HepG2 (cell line): ENCODE measurements around the gene AFF1. TPM values are rescaled to one million over a fixed set of nuclear protein-coding genes. Genes with fewer than 3 reads are reported as not detected.

ENCODE experiments used
- ATAC-seq: fragments of 200-7000 bp; cut with Tn5 transposase; 3 replicates; pipeline ENCODE4 v1.9.1; 2020; ENCODE audit warnings: mild to moderate bottlenecking, moderate library complexity
- BruUV-seq: library from RNA; stranded (reverse); fragments of 400-500 nt; replicated peaks from 2 replicates; lab custom pipeline; 2021; lab: Mats Ljungman, UMichigan
- CTCF ChIA-PET: fragments of 300-600 bp; formaldehyde crosslinking; extraction: SDS; loops from one replicate; lab custom pipeline; 2021; ENCODE audit warnings: low total read pairs, inconsistent platforms, low intra/inter-chr PET ratio; lab: Yijun Ruan, JAX
- POLR2A ChIA-PET: fragments of 350-600 bp; sonication (Branson Sonifier 250); formaldehyde crosslinking; loops from one replicate; lab custom pipeline; 2020; ENCODE audit warnings: antibody characterized with exemption, inconsistent platforms; lab: Yijun Ruan, JAX
- DNase-seq: peaks from one replicate; pipeline ENCODE4 v3.0.0-alpha.2; 2015; ENCODE audit warnings: low spot score
- FAIRE-seq: peaks from 3 replicates; lab custom pipeline; 2011; peaks lifted over from hg19 to GRCh38; lab: Jason Lieb, UNC
- H2AFZ ChIP-seq: one replicate; pipeline ENCODE4 v1.6.1; 2011; ENCODE audit warnings: low read length, inconsistent platforms
- H3K27ac ChIP-seq: fragments of 300-600 bp; 3 replicates; pipeline ENCODE4 v1.8.0; 2011; ENCODE audit warnings: mixed run types, mild to moderate bottlenecking, mixed read lengths, low read length, inconsistent platforms; ENCODE audit not compliant: insufficient read depth; ENCODE audit errors: extremely low read length
- H3K27me3 ChIP-seq, 2 experiments: fragments of 200-600 bp in 1 of 2; 2 replicates in 1 of 2; 3 replicates in 1 of 2; pipeline versions ENCODE4 v1.6.0 to v1.8.0; 2011; ENCODE audit warnings: low read length in 2 of 2, mild to moderate bottlenecking in 2 of 2, moderate library complexity in 2 of 2, inconsistent platforms in 1 of 2; ENCODE audit not compliant: insufficient read depth in 2 of 2, control insufficient read depth in 1 of 2
- H3K36me3 ChIP-seq, 2 experiments: fragments of 200-600 bp in 1 of 2; replicated peaks in 1 of 2; 2 replicates in 1 of 2; 3 replicates in 1 of 2; pipeline versions ENCODE4 v1.5.1 to v1.8.0; 2011; ENCODE audit warnings: low read length in 2 of 2, inconsistent platforms in 1 of 2; ENCODE audit not compliant: insufficient read depth in 2 of 2, control insufficient read depth in 1 of 2
- H3K4me1 ChIP-seq: 2 replicates; pipeline ENCODE4 v1.5.1; 2012; ENCODE audit warnings: low read length, inconsistent platforms; ENCODE audit not compliant: insufficient read depth
- H3K4me2 ChIP-seq: 2 replicates; pipeline ENCODE4 v1.6.0; 2011; ENCODE audit warnings: low read depth, low read length, inconsistent platforms
- H3K4me3 ChIP-seq, 3 experiments: fragments of 200-600 bp in 1 of 3; sonication (generic), shearing (Covaris generic) in 1 of 3; replicated peaks in 1 of 3; 2 replicates each; pipeline ENCODE4 v1.5.1; 2011 to 2016; ENCODE audit warnings: low read length in 3 of 3, inconsistent platforms in 2 of 3, low read depth in 2 of 3, mild to moderate bottlenecking in 2 of 3, control low read depth in 1 of 3, mixed read lengths in 1 of 3; ENCODE audit not compliant: insufficient read depth in 1 of 3
- H3K79me2 ChIP-seq: one replicate; pipeline ENCODE4 v1.6.1; 2011; ENCODE audit warnings: low read length, inconsistent platforms; ENCODE audit not compliant: insufficient read depth
- H3K9ac ChIP-seq: 2 replicates; pipeline ENCODE4 v1.6.0; 2011; ENCODE audit warnings: mild to moderate bottlenecking, low read depth, low read length, inconsistent platforms; ENCODE audit not compliant: insufficient read depth
- H3K9me3 ChIP-seq: 2 replicates; pipeline ENCODE4 v1.5.1; 2012; ENCODE audit warnings: mild to moderate bottlenecking, low read length
- H4K20me1 ChIP-seq: 2 replicates; pipeline ENCODE4 v1.6.0; 2011; ENCODE audit warnings: inconsistent platforms, mild to moderate bottlenecking, low read length, moderate library complexity; ENCODE audit not compliant: insufficient read depth
- ATF7-NPFF ChIP-seq: sonication (generic); formaldehyde crosslinking; IDR thresholded peaks from 2 replicates; pipeline ENCODE4 v1.8.1; 2023; ENCODE audit warnings: mild to moderate bottlenecking, low read depth, missing genetic modification reagents, moderate library complexity
- BRD4 ChIP-seq: sonication (generic); formaldehyde crosslinking; IDR thresholded peaks from 2 replicates; pipeline ENCODE4 v1.4.0; 2020; ENCODE audit warnings: missing genetic modification reagents
- CBX1 ChIP-seq: IDR thresholded peaks from one replicate; pipeline ENCODE4 v1.6.1; 2016; ENCODE audit warnings: antibody characterized with exemption, low read depth
- ELF1 ChIP-seq: sonication (generic); formaldehyde crosslinking; IDR thresholded peaks from 2 replicates; pipeline ENCODE4 v1.4.0; 2020; ENCODE audit warnings: missing genetic modification reagents
- KDM2A ChIP-seq: sonication (generic); formaldehyde crosslinking; IDR thresholded peaks from 2 replicates; pipeline ENCODE4 v1.4.0; 2020; ENCODE audit warnings: low read depth, missing genetic modification reagents, borderline replicate concordance
- MAFG ChIP-seq: sonication (generic); formaldehyde crosslinking; IDR thresholded peaks from 2 replicates; pipeline ENCODE4 v1.5.1; 2020; ENCODE audit warnings: mild to moderate bottlenecking, missing genetic modification reagents
- MLLT10 ChIP-seq: sonication (generic); formaldehyde crosslinking; IDR thresholded peaks from 2 replicates; pipeline ENCODE4 v1.4.0; 2020; ENCODE audit warnings: missing genetic modification reagents
- MXD4 ChIP-seq: IDR thresholded peaks from 2 replicates; pipeline ENCODE4 v1.6.1; 2016; ENCODE audit warnings: mild to moderate bottlenecking, missing biosample characterization, missing genetic modification reagents
- NFIC ChIP-seq: IDR thresholded peaks from 2 replicates; pipeline ENCODE4 v1.6.1; 2012; ENCODE audit warnings: mild to moderate bottlenecking, low read length, inconsistent platforms
- NFYC ChIP-seq: IDR thresholded peaks from 2 replicates; pipeline ENCODE4 v1.6.1; 2016; ENCODE audit warnings: missing genetic modification reagents, missing compliant biosample characterization
- NR2F6 ChIP-seq, 2 experiments: IDR thresholded peaks; 2 replicates each; pipeline ENCODE4 v1.6.1; 2016; ENCODE audit warnings: antibody characterized with exemption in 1 of 2, mild to moderate bottlenecking in 1 of 2
- SATB2 ChIP-seq: sonication (generic); formaldehyde crosslinking; IDR thresholded peaks from 2 replicates; pipeline ENCODE4 v1.5.0; 2020; ENCODE audit warnings: missing genetic modification reagents
- SP5 ChIP-seq: IDR thresholded peaks from 2 replicates; pipeline ENCODE4 v1.6.1; 2016; ENCODE audit warnings: low read depth, borderline replicate concordance
- ZFY ChIP-seq: sonication (generic); formaldehyde crosslinking; IDR thresholded peaks from 2 replicates; pipeline ENCODE4 v1.4.0; 2020; ENCODE audit warnings: missing genetic modification reagents
- ZNF260 ChIP-seq: sonication (generic); formaldehyde crosslinking; IDR thresholded peaks from 2 replicates; pipeline ENCODE4 v1.4.0; 2020; ENCODE audit warnings: missing genetic modification reagents, low read depth, mild to moderate bottlenecking, borderline replicate concordance
- WGBS: methylation state at CpG from one replicate; pipeline ENCODE4 v1.1.6; 2017; ENCODE audit warnings: low lambda C conversion rate; 5-methylcytosine and 5-hydroxymethylcytosine counted together
- in situ Hi-C: cut with HindIII; loops from 2 replicates; pipeline ENCODE4 v1.10.0; 2017; ENCODE audit warnings: low pct_unique_long_range_greater_than_20kb; ENCODE audit not compliant: extremely low pct_ligation_motif_present
- intact Hi-C: fragments of 100-400 bp; cut with micrococcal nuclease; formaldehyde crosslinking; loops from one replicate; pipeline ENCODE4 v1.10.0; 2022; ENCODE audit not compliant: unreplicated experiment
- polyA plus RNA-seq, 8 experiments: library from polyadenylated mRNA; depleted of rRNA in 3 of 8; stranded (reverse) in 7 of 8; unstranded in 1 of 8; fragments of >200 nt; fragmentation: Illumina TruSeq in 4 of 8; extraction: Trizol in 4 of 8; gene quantifications; 2 replicates each; pipeline versions ENCODE4 v1.2.1 to v1.2.3, GENCODE V29; 2011 to 2016; ENCODE audit warnings: low read depth in 4 of 8, missing spikeins in 1 of 8, mixed read lengths in 1 of 8; ENCODE audit not compliant: insufficient read depth in 1 of 8
- total RNA-seq, 5 experiments: library from RNA; depleted of rRNA; stranded (reverse); fragments of >200 nt; fragmentation: Illumina TruSeq; extraction: Trizol; gene quantifications; 2 replicates each; pipeline ENCODE4 v1.2.3, GENCODE V29; 2016; ENCODE audit warnings: low read depth in 1 of 5
- TF ChIP-seq, protein P1 (sequence below): sonication (generic); formaldehyde crosslinking; IDR thresholded peaks from 2 replicates; pipeline ENCODE4 v1.4.0; 2020; ENCODE audit warnings: missing genetic modification reagents

The AFF1 gene
- total and polyA plus RNA-seq, 2 of the 13 experiments (the other 11 are each of a cell fraction or from before 2014, with no cell fraction given): 15.5 to 15.9 TPM

DNA sequence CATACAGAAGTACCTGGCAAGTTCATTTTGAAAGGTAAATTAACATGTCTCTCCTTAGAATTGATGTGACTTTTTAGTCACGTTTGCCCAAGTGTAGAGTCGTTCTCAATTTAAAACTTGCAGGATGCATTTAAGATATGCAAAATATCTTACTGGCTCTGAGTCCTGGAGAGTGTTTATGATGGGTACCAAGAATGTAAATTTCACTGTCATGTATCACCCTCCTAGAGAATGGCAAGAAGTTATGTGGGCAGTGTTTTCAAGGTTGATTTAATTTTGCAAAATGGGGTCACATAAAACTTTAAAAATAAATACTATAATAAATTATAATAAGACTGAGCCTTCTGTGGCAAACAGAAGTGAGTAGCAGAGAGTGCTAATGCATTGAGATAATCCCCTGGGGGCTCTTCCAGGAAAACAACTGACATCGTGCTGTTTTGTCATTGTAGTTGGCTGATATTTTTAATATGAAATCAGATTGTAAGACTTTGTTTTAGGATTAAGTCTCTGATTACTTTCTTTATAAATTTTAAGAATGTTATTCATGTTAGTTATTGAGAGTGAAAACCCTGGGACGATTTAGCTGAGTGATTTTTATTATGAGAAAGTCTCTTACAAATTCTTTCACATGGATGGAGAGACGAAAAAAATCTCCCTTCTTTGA, 103.0 kb downstream of the AFF1 start:
- peaks cover 24% of the 10 kb centered on the region for H3K4me1 ChIP-seq

DNA sequence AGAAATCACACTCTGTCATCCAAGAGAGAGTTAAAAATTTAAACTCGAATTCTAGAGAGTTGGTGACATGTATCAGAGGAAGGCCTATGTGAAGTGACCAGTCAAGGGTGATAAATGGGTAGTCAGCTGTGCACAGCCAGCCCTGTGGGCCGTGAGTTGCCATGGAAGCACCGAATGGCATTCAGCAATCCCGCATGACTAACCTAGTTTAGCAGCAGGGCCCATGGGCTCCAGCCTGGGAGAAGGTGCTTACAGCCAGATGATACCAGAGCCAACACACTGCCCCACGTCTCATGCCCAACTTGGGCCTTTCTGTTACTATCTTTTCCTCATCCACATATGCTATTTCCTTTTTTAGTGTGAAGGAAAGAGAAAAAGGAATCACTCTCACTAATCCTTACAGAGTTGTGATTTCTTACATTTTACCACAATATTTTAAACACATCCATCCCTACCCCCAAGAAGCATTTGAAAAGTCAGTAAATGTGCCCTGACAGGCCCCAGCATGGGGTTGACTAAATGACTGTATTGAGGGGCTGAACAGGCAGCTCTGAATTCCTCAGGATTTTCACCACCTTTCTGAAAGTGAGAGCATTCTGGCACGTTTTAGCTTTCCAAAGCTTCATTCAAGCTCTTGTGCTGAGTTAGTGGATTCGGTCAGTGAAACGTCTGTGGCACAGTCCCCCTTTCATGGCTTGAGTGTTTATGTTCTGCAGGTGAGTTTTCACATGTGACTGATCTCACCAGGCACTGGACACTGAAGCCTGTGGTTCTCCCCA, 104.2 kb downstream of the AFF1 start:
- H4K20me1 ChIP-seq: peaks cover 43% of the 10 kb centered on the region
- H3K79me2 ChIP-seq: peaks cover 71% of the 10 kb centered on the region
- DNase-seq: no peak
- no peak overlapping the region for H3K27ac ChIP-seq
- FAIRE-seq: no peak
- intact Hi-C loops (no loop called here), in situ Hi-C loops (no loop called here)
- CTCF ChIA-PET: no interaction called here
- H3K9me3 ChIP-seq: no peaks in the 10 kb centered on the region
- peak; percentile 48 for ATAC-seq
- 83% methylated on average over 8 of the region's 8 CpGs for WGBS
- POLR2A ChIA-PET: no interaction called here
- H3K9ac ChIP-seq: no peak overlapping the region
- no peak overlapping the region for H3K4me2 ChIP-seq
- no peak overlapping the region for H2AFZ ChIP-seq
- BruUV-seq: no TSS peak
- no peaks in the 10 kb centered on the region for H3K27me3 ChIP-seq
- peaks cover 23% of the 10 kb centered on the region for H3K4me1 ChIP-seq
- 0 out of 5 replicates have a peak, but pooled peaks cover 0 to 1% of the 10 kb centered on the region in 2 experiments for H3K36me3 ChIP-seq
- H3K4me3 ChIP-seq: no peak overlapping the region
- no peak for TF ChIP-seq SATB2 (CRISPR knock-in tag)
- TF ChIP-seq, protein P1, sequence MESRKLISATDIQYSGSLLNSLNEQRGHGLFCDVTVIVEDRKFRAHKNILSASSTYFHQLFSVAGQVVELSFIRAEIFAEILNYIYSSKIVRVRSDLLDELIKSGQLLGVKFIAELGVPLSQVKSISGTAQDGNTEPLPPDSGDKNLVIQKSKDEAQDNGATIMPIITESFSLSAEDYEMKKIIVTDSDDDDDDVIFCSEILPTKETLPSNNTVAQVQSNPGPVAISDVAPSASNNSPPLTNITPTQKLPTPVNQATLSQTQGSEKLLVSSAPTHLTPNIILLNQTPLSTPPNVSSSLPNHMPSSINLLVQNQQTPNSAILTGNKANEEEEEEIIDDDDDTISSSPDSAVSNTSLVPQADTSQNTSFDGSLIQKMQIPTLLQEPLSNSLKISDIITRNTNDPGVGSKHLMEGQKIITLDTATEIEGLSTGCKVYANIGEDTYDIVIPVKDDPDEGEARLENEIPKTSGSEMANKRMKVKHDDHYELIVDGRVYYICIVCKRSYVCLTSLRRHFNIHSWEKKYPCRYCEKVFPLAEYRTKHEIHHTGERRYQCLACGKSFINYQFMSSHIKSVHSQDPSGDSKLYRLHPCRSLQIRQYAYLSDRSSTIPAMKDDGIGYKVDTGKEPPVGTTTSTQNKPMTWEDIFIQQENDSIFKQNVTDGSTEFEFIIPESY: 0 out of 2 replicates have a peak, but pooled peaks have one; percentile 27
- TF ChIP-seq, all 625 proteins: peak for 1

More for the DNA sequence above, 103.0 kb downstream of the AFF1 start:
- TF ChIP-seq ATF7-NPFF (no peak), NFIC (no peak), BRD4 (CRISPR knock-in tag) (no peak), CBX1 (no peak), ZNF260 (CRISPR knock-in tag) (no peak), MLLT10 (CRISPR knock-in tag) (no peak), KDM2A (CRISPR knock-in tag) (no peak), ZFY (CRISPR knock-in tag) (no peak), SP5 (CRISPR knock-in tag) (no peak), MAFG (no peak), NFYC (CRISPR knock-in tag) (no peak), ELF1 (CRISPR knock-in tag) (no peak), MXD4 (CRISPR knock-in tag) (no peak), NR2F6 (IDR thresholded peaks at IDR 0.05) (no peak), NR2F6 (CRISPR knock-in tag; IDR thresholded peaks at IDR 0.05) (no peak)
- FAIRE-seq (no peak), DNase-seq (no peak), ATAC-seq (no peak)
- 96% methylated on average over 5 of the region's 5 CpGs for WGBS
- H3K4me3 ChIP-seq: no peak overlapping the region
- ChIA-PET CTCF (no interaction called here), POLR2A (no interaction called here)
- in situ Hi-C loops (no loop called here), intact Hi-C loops (no loop called here)
- peaks cover 49% of the 10 kb centered on the region for H4K20me1 ChIP-seq
- H3K9ac ChIP-seq: no peak overlapping the region
- H3K27ac ChIP-seq: no peak overlapping the region
- 0 out of 5 replicates have a peak, but pooled peaks cover 0 to 1% of the 10 kb centered on the region in 2 experiments for H3K36me3 ChIP-seq
- H2AFZ ChIP-seq: no peak overlapping the region
- no peak overlapping the region for H3K4me2 ChIP-seq
- BruUV-seq: no TSS peak
- no peaks in the 10 kb centered on the region for H3K9me3 ChIP-seq
- peaks cover 76% of the 10 kb centered on the region for H3K79me2 ChIP-seq
- H3K27me3 ChIP-seq: no peaks in the 10 kb centered on the region
